Sigmoid colon (tissue), 7 donors: ENCODE measurements around the gene LARGE1. TPM values are rescaled to one million over a fixed set of nuclear protein-coding genes. Genes with fewer than 3 reads are reported as not detected.
"Not testable (repeated sequence)": the region's sequence is repeated elsewhere in the genome, so short reads cannot be mapped to it uniquely, and the experiment has no call there.

Experiments
- DNase-seq: peaks from one replicate; pipeline ENCODE4 v3.0.0-alpha.2; 2019
- H3K27ac ChIP-seq, 4 donors: fragments of 200-600 bp; sonication (generic); one replicate each; pipeline ENCODE4 v1.5.1; 2016 to 2019; ENCODE audit warnings: mild to moderate bottlenecking in 1 of 4
- H3K27me3 ChIP-seq, 3 donors: fragments of 200-600 bp; sonication (generic); one replicate each; pipeline ENCODE4 v1.5.1; 2019; ENCODE audit warnings: mild to moderate bottlenecking in 1 of 3
- H3K36me3 ChIP-seq, 4 donors: fragments of 200-600 bp; sonication (generic); one replicate each; pipeline ENCODE4 v1.5.1; 2016 to 2019
- H3K4me1 ChIP-seq, 4 donors: fragments of 200-600 bp; sonication (generic); one replicate each; pipeline ENCODE4 v1.5.1; 2017 to 2019
- H3K4me3 ChIP-seq, 4 donors: fragments of 200-600 bp; sonication (generic); one replicate each; pipeline ENCODE4 v1.5.1; 2017 to 2019; ENCODE audit warnings: mild to moderate bottlenecking in 2 of 4, moderate library complexity in 1 of 4
- H3K9me3 ChIP-seq, 4 donors: fragments of 200-600 bp in 3 of 4; sonication (generic) in 3 of 4; one replicate each; pipeline versions ENCODE4 v1.5.1 to v1.6.1; 2013 to 2019
- CTCF ChIP-seq, 4 experiments: fragments of 450-650 bp in 3 of 4; fragments of 200-600 bp in 1 of 4; IDR thresholded peaks; one replicate each; pipeline ENCODE4 v1.5.1; 2016 to 2019; ENCODE audit warnings: antibody characterized with exemption in 4 of 4, mild to moderate bottlenecking in 3 of 4, moderate library complexity in 2 of 4
- EP300 ChIP-seq, 4 donors: sonication (generic); formaldehyde crosslinking; IDR thresholded peaks; one replicate each; pipeline ENCODE4 v1.6.1; 2017; ENCODE audit warnings: antibody characterized with exemption in 4 of 4
- POLR2A ChIP-seq, 2 donors: fragments of 450-650 bp; IDR thresholded peaks; one replicate each; pipeline ENCODE4 v1.6.1; 2016; ENCODE audit warnings: antibody characterized with exemption in 2 of 2, mild to moderate bottlenecking in 2 of 2, moderate library complexity in 2 of 2
- POLR2AphosphoS5 ChIP-seq, 4 donors: sonication (generic); formaldehyde crosslinking; IDR thresholded peaks; one replicate each; pipeline ENCODE4 v1.6.1; 2017; ENCODE audit warnings: antibody characterized with exemption in 4 of 4
- WGBS, 2 donors: extraction: QIAGEN DNeasy Blood & Tissue Kit; methylation state at CpG; one replicate each; pipeline ENCODE4 v1.1.7; 2013; 5-methylcytosine and 5-hydroxymethylcytosine counted together
- intact Hi-C: fragments of 100-400 bp; cut with DNase I; formaldehyde crosslinking; loops from one replicate; pipeline ENCODE4 v1.15.1; 2023
- polyA plus RNA-seq, 3 donors: library from polyadenylated mRNA; stranded (reverse); fragments of 200-250 nt; gene quantifications; one replicate each; pipeline ENCODE4 v1.2.3, GENCODE V29; 2013
- total RNA-seq, 4 donors: library from RNA; depleted of rRNA; stranded (reverse); fragments of >200 nt; gene quantifications; one replicate each; pipeline ENCODE4 v1.1.0, GENCODE V29; 2016
- donor health status: healthy with polysubstance abuse.
- donor health status: Bipolar disorder and iron deficiency.
- donor health status: healthy.

LARGE1 gene
- total and polyA plus RNA-seq, 7 donors, result 5.8 to 74.4 (median 38.0) TPM

GRCh38 chr22:33570110-33570509, 350.2 kb downstream of the LARGE1 start:
- TF ChIP-seq EP300 (IDR thresholded peaks at IDR 0.05), result no peak
- intact Hi-C loops, result no loop called here
- no peak for DNase-seq
- Histone ChIP-seq H3K4me1 (peaks cover 0 to 19% (median 14%) of the 10 kb centered on the region in 4 donors), H3K27ac (no peak overlapping the region), H3K4me3 (no peak overlapping the region), H3K36me3 (no peaks in the 10 kb centered on the region), H3K9me3 (no peaks in the 10 kb centered on the region), H3K27me3 (no peaks in the 10 kb centered on the region)
- 78 to 96% methylated on average over 4 of the region's 4 CpGs for WGBS, 2 donors

- TF ChIP-seq POLR2A (IDR thresholded peaks at IDR 0.05), result no peak
- TF ChIP-seq POLR2AphosphoS5 (IDR thresholded peaks at IDR 0.05), result no peak
- no peak for TF ChIP-seq CTCF (IDR thresholded peaks at IDR 0.05)
- no peak for TF ChIP-seq EP300 (IDR thresholded peaks at IDR 0.05)
- Histone ChIP-seq H3K36me3 (no peaks in the 10 kb centered on the region), H3K4me1 (peaks cover 0 to 13% (median 9%) of the 10 kb centered on the region in 4 donors), H3K4me3 (no peak overlapping the region), H3K27ac (no peak overlapping the region), H3K27me3 (no peaks in the 10 kb centered on the region), H3K9me3 (no peaks in the 10 kb centered on the region)
- DNase-seq, result no peak
- 41 to 59% methylated on average over 3 of the region's 3 CpGs for WGBS, 2 donors
- intact Hi-C loops, result no loop called here
These were observed 350.7 kb downstream of the LARGE1 start for GRCh38 chr22:33569559-33569958.

GRCh38 chr22:33569018-33569417, 351.3 kb downstream of the LARGE1 start:
- no peak for DNase-seq
- TF ChIP-seq POLR2A (IDR thresholded peaks at IDR 0.05) (no peak), POLR2AphosphoS5 (IDR thresholded peaks at IDR 0.05) (no peak), CTCF (IDR thresholded peaks at IDR 0.05) (no peak), EP300 (IDR thresholded peaks at IDR 0.05) (no peak)
- no peaks in the 10 kb centered on the region for H3K27me3 ChIP-seq
- intact Hi-C loops, result no loop called here
- no peaks in the 10 kb centered on the region for H3K36me3 ChIP-seq
- H3K4me1 ChIP-seq, result peaks cover 0 to 12% (median 9%) of the 10 kb centered on the region in 4 donors
- no peaks in the 10 kb centered on the region for H3K9me3 ChIP-seq
- H3K4me3 ChIP-seq, result no peak overlapping the region
- H3K27ac ChIP-seq, result no peak overlapping the region
- 36 to 70% methylated on average over 4 of the region's 4 CpGs for WGBS, 2 donors

GRCh38 chr22:33566495-33566894, 353.8 kb downstream of the LARGE1 start:
- intact Hi-C loops, H3K27me3 ChIP-seq, H3K9me3 ChIP-seq, DNase-seq, H3K4me3 ChIP-seq, H3K27ac ChIP-seq: not testable (repeated sequence)
- Histone ChIP-seq H3K36me3 (peaks cover 0 to 16% (median 0%) of the 10 kb centered on the region in 4 donors), H3K4me1 (peaks cover 0 to 12% (median 9%) of the 10 kb centered on the region in 4 donors)
- WGBS, 2 donors, result 92 to 94% methylated on average over 6 of the region's 6 CpGs

GRCh38 chr22:33565580-33565995, 354.7 kb downstream of the LARGE1 start:
- H3K27me3 ChIP-seq, result no peaks in the 10 kb centered on the region
- intact Hi-C loops, result no loop called here
- peaks cover 0 to 16% (median 0%) of the 10 kb centered on the region in 4 donors for H3K36me3 ChIP-seq
- no peak overlapping the region for H3K4me3 ChIP-seq
- WGBS, 2 donors, result 95 to 97% methylated on average over 7 of the region's 7 CpGs
- DNase-seq, result no peak
- H3K9me3 ChIP-seq, result no peaks in the 10 kb centered on the region
- peaks cover 0 to 12% (median 9%) of the 10 kb centered on the region in 4 donors for H3K4me1 ChIP-seq
- H3K27ac ChIP-seq, result no peak overlapping the region
- TF ChIP-seq POLR2A (IDR thresholded peaks at IDR 0.05) (no peak), CTCF (IDR thresholded peaks at IDR 0.05) (no peak), EP300 (IDR thresholded peaks at IDR 0.05) (no peak)

- Histone ChIP-seq H3K4me1 (peaks cover 0 to 10% (median 9%) of the 10 kb centered on the region in 4 donors), H3K4me3 (no peak overlapping the region), H3K9me3 (no peaks in the 10 kb centered on the region), H3K27ac (no peak overlapping the region), H3K36me3 (peaks cover 0 to 16% (median 0%) of the 10 kb centered on the region in 4 donors), H3K27me3 (no peaks in the 10 kb centered on the region)
- no peak for DNase-seq
- 89 to 93% methylated on average over 6 of the region's 6 CpGs for WGBS, 2 donors
- intact Hi-C loops, result no loop called here
- TF ChIP-seq POLR2A (IDR thresholded peaks at IDR 0.05) (no peak), POLR2AphosphoS5 (IDR thresholded peaks at IDR 0.05) (no peak), CTCF (IDR thresholded peaks at IDR 0.05) (no peak), EP300 (IDR thresholded peaks at IDR 0.05) (no peak)
These were observed 355.6 kb downstream of the LARGE1 start for GRCh38 chr22:33564683-33565082.
